DMS53 (cell line): ENCODE measurements around the gene MMEL1.

ENCODE experiments used
- DNase-seq: peaks from one replicate; lab custom pipeline; 2025; lab: John Stamatoyannopoulos, UW

Gene MMEL1

GRCh38 chr1:2544093-2544874 is 88.5 kb downstream of the MMEL1 start:
- no peak for DNase-seq

- peak; percentile 80 for DNase-seq
Measured at GRCh38 chr1:2543543-2544092, 89.2 kb downstream of the MMEL1 start.

GRCh38 chr1:2542246-2542915 is 90.4 kb downstream of the MMEL1 start:
- DNase-seq = no peak

- DNase-seq = peak; percentile 74
Measured at GRCh38 chr1:2541619-2542245, 91.1 kb downstream of the MMEL1 start.

GRCh38 chr1:2540816-2541492 is 91.9 kb downstream of the MMEL1 start:
- no peak for DNase-seq
